GM13976 (cell line): ENCODE results near the gene AGAP3.

Experiments used
- DNase-seq: peaks from one replicate; pipeline ENCODE4 v3.0.0; 2012; ENCODE audit warnings: low spot score
- in situ Hi-C: fragments of 300-500 bp; cut with MboI; formaldehyde crosslinking; loops from one replicate; pipeline ENCODE4 v1.12.0; 2022; ENCODE audit warnings: low sequenced_read_pairs, mixed read lengths, inconsistent platforms; ENCODE audit not compliant: unreplicated experiment
- TF ChIP-seq, protein P1 (sequence below): IDR thresholded peaks from 2 replicates; pipeline ENCODE4 v1.5.1; 2012; ENCODE audit warnings: borderline replicate concordance, mild to moderate bottlenecking; ENCODE audit not compliant: insufficient read depth; ENCODE audit errors: extremely low read depth, missing control alignments, control extremely low read depth

AGAP3 gene

DNA sequence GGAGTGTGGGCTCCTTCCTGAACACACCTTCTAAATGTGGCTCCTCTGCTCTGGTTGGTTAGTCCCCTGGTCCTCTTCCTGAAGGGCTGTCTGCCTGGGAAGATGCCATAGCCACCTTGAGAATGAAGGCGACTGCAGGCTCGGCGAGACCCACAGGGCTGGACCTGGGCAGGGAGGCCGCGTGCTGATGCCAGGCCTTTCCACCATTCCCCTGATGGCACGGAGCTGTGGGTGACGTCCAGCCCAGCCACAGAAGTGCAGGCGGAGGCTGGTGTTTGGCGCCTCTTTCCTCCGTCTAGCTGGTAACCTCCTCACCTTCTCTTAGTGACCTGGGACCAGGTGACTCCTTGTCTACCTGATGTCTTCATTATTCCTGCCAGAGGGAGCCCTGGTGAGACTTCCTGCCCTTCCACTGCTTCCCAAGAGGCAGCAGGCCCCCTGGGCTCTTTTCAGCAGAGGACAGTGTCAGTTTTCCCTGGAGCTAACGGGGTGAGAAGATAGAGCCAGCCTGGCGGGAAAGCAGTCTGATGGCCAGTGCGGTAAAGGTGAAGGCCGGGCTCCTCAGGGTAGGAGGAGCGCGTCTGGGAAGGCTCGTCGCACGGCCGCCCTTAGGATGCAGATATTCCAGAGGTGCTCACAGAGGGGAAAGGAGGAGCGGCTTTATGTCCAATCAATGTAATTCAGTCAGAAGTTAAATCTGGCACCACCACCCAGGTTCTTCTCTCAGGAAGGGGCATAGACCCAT lies 46.4 kb downstream of the AGAP3 start:
- in situ Hi-C loops = no loop called here
- TF ChIP-seq, protein P1, sequence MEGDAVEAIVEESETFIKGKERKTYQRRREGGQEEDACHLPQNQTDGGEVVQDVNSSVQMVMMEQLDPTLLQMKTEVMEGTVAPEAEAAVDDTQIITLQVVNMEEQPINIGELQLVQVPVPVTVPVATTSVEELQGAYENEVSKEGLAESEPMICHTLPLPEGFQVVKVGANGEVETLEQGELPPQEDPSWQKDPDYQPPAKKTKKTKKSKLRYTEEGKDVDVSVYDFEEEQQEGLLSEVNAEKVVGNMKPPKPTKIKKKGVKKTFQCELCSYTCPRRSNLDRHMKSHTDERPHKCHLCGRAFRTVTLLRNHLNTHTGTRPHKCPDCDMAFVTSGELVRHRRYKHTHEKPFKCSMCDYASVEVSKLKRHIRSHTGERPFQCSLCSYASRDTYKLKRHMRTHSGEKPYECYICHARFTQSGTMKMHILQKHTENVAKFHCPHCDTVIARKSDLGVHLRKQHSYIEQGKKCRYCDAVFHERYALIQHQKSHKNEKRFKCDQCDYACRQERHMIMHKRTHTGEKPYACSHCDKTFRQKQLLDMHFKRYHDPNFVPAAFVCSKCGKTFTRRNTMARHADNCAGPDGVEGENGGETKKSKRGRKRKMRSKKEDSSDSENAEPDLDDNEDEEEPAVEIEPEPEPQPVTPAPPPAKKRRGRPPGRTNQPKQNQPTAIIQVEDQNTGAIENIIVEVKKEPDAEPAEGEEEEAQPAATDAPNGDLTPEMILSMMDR = no peak
- DNase-seq = no peak

DNA sequence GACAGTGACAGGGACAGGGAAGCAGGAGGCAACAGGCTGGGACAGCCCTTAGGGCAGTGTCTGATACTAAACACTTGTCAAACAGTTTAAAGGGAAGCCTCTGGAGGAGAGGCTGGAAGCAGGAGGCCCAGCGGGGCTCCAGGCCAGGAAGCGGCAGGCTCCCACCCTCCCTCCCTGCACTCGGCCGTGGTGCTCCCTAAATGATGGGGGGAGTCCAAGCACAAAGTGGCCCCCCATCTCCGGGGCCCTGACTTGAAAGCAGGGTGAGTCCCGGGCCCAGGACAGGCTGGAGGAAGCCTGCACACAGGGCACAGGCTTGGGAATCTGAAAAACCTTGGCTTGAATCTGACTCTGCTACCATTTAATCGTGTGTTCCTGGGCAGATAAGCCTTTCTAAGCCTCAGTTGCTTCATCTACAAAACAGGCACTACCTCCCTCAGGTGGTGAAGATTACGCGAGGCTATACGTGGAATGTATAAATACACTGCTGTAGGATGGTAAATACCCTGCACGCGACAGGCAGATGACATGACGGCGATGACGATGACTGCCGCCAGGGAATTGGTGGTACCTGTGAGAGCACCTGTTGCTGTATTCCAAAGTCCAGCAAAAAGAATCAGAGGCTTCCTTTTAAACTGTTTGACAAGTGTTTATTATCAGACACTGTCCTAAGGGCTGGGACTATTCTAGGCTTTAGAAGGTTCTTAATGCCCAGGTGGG lies 47.2 kb downstream of the AGAP3 start:
- DNase-seq = no peak
- in situ Hi-C loops = no loop called here
- TF ChIP-seq, protein P1 = no peak

DNA sequence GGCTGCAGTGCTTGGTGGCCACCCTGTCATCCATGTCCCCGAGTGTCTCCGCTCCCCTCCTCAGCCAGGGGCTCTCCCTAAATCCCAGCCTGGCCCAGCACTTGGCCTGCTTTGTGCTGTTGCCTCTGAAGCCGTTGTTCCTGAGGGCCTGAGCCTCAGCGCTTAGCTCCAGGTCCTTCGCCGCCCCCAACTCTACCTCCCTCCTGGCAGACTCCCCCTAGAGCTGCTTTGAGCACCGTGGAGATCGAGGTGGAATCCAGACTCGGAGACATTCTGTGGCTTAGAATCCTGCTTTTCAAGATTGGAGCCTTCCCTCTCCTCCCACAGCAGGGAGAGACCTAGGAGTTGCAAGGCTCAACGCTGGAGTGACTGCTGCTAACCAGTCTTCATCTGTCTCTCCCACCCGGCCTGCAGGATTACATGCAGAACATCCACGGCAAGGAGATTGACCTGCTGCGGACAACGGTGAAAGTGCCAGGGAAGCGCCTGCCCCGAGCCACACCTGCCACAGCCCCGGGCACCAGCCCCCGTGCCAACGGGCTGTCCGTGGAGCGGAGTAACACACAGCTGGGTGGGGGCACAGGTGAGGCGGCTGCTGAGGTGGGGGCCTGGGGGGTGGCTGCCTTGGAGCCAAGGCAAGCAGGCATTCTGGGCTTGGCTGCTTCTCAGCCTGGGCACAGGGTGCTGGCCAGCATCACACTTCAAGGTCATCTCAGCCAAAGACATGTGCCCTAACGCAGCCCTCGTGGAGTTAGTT lies 47.9 kb downstream of the AGAP3 start:
- no peak for DNase-seq
- in situ Hi-C loops = no loop called here
- TF ChIP-seq, protein P1 = no peak

DNA sequence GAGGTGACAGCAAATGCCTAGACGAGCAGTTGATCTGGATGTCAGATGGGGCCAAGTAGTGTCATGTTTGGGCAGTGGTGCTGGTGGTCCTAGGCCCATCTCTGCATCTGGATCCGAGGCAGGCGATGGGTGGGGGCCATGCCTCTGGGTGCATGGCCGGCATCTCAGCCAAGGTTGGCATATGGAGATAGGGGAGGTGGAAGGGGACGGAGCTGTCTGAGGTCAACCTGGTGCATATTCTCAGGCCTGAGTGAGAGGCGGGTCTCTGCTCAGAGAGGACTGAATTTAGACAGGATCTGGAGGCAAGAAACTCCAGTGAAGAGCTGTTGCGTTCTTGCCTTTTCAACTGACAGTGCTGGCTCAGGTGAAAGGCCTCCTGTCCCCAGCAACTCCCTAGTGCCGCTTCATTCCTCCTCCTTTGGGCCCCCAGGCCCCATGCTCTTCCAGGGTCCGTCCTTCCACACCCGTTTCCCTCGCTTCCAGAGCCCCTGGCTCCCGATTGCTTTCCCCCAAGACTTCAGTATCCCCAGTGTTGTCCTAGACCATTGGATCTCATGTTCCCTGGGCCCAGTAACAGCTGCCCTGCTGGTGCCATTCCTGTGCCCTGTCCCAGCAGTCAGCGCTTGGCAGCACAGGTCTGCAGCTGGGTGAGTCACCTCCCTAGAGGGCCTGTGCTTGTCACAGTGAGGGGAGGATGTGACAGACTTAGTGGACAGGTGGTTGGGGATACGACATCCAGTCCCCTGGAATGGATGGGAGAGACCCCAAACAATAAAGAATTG lies 48.7 kb downstream of the AGAP3 start:
- in situ Hi-C loops = no loop called here
- DNase-seq = no peak
- TF ChIP-seq, protein P1 = no peak

DNA sequence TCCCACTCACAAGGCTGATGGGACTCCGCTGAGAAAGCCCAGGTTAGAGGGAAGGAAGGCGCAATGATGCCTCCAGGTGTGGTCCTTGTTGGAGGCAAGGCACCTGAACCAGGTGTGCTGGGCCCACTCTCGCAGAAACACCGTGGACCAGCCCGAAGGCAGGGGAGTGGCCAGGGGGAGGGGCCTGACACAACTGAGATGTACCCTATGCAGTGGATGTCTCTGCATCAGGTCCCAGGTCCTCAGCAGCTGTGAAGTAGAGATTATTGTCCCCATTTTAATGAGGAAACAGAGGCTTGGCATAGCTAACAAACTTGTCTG lies 49.2 kb downstream of the AGAP3 start:
- in situ Hi-C loops = no loop called here
- no peak for DNase-seq
- TF ChIP-seq, protein P1 = no peak
